Muscle of back (tissue), 13 donors: ENCODE results near the gene CCDC160. TPM values are rescaled to one million over a fixed set of nuclear protein-coding genes. Genes with fewer than 3 reads are reported as not detected.
"Not testable (repeated sequence)": the region's sequence is repeated elsewhere in the genome, so short reads cannot be mapped to it uniquely, and the experiment has no call there.

ENCODE experiments used
- DNase-seq, 3 donors: peaks; one replicate each; pipeline versions ENCODE4 v3.0.0 to v3.0.0-alpha.2; 2013
- long read RNA-seq, 9 donors: transcript quantifications; one replicate each; lab custom pipeline, GENCODE V29; 2026
- polyA plus RNA-seq, 10 donors: library from polyadenylated mRNA; unstranded; fragments of 120-200 nt; gene quantifications; one replicate each; pipeline ENCODE4 v1.2.1, GENCODE V29; 2013; ENCODE audit not compliant: insufficient read length in 10 of 10

Gene CCDC160
- polyA plus RNA-seq, result under 1 TPM in 9 of 10 donors, not detected in 1; 0.15 to 0.42 (median 0.26) TPM
- long read RNA-seq, donor 1, partial matches to known transcripts, result 0 of 1 reads
- long read RNA-seq, donor 1, other reads (novel, unspliced or antisense), result 0 of 1 reads
- long read RNA-seq, donor 2, result 0 reads
- long read RNA-seq, donor 3, result 0 reads
- long read RNA-seq, donor 4, result 0 reads
- long read RNA-seq, donor 5, result 0 reads
- long read RNA-seq, donor 6, result 0 reads
- long read RNA-seq, donor 7, result 0 reads
- long read RNA-seq, donor 8, result 0 reads
- long read RNA-seq, donor 9, result 0 reads

- peak; percentile 7 to 62 (median 44) for DNase-seq
Measured at GRCh38 chrX:134236626-134237614, at the start of gene CCDC160. CCDC160 (plus strand) TSS chrX:134237182; CDS start chrX:134244801, 7,619 bp downstream.

GRCh38 chrX:134191281-134191680 lies 45.7 kb upstream of the CCDC160 start:
- DNase-seq, result peak in 1 of 3 donors; percentile 24

GRCh38 chrX:134194915-134195314 lies 42.1 kb upstream of the CCDC160 start:
- no peak for DNase-seq

DNA sequence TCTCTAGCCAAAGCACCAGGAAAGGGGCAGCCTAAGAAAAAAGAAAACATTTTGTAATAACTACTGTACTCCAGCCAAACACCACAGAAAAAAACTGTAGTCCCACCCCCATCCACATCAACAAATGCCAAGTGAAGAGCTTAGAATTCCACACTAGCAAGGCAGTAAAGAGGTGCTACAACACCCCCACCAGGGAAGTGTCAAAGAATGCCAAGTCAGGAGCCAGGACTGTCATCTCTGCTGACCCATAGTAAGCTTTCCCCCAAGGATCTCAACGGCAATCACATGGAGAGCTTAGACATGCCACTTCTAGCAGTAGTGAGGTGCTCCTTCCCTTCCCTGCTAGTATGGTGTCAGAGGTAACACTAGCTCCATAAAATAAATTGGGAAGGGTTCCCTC lies 34.4 kb upstream of the CCDC160 start:
- DNase-seq, result no peak

- no peak for DNase-seq
Measured at GRCh38 chrX:134206221-134206620, 30.8 kb upstream of the CCDC160 start.

GRCh38 chrX:134210465-134210864 lies 26.5 kb upstream of the CCDC160 start:
- no peak for DNase-seq

GRCh38 chrX:134235236-134235635 lies 1.7 kb upstream of the CCDC160 start:
- no peak for DNase-seq

DNA sequence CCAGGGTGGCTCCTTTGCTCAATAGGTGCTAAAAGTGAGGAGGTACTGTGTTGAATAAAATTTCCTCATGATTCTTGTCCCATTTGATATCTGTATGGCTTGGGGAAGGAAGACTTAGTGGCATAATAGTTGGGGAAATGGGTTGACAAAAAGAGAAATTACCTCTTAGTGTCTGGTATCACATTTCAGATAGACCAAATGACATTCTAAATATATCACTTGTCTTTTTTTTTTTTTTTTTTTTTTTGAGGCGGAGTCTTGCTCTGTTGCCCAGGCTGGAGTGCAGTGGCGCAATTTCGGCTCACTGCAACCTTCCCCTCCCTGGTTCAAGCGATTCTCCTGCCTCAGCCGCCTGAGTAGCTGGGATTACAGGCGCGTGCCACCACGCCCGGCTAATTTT lies 1.2 kb downstream of the CCDC160 start:
- DNase-seq, result not testable (repeated sequence)

DNA sequence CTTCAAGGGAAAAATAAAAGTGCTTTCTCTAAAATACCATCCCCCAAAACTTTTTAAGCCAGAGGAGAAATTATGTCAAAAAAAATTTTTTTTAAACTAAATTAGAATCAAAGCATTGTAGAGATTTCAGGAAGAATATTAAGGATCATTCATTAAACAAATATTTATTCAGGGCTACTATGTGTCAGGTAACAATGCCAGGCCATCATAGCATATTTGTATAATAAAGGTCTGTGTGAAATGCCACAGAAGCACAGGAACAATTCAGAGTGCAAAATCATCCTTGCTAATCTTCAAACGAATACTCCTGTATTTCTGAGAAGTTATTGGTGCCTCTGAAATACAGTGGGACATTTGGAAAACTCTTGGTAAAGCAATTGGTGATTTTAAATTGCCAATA lies 2.0 kb downstream of the CCDC160 start:
- no peak for DNase-seq

GRCh38 chrX:134240209-134240608 lies 3.2 kb downstream of the CCDC160 start:
- DNase-seq, result no peak

GRCh38 chrX:134241960-134242619 lies 5.1 kb downstream of the CCDC160 start:
- no peak for DNase-seq

DNA sequence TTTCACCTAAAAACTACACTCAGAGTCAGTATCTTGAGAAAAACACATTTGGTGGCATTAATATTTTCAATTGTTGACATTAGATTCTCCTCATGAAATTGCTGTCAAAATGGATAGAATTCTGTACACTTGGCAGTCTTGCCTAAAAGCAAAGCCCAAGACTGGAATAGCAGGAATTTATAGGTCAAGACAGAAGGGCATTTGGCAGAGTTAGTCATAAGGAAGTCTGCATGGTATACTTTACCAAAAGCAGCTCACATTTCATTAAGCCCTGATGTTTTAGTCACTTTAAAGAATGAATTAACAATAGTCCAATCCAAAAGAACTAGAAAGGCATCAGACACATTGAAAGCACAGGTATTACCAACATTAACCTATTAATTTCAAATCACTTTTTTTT lies 7.1 kb downstream of the CCDC160 start:
- no peak for DNase-seq

GRCh38 chrX:134246282-134246681 lies 9.3 kb downstream of the CCDC160 start:
- DNase-seq, result peak in 1 of 3 donors; percentile 14

GRCh38 chrX:134247492-134247891 lies 10.5 kb downstream of the CCDC160 start:
- no peak for DNase-seq

- no peak for DNase-seq
Measured at GRCh38 chrX:134249241-134249640, 12.3 kb downstream of the CCDC160 start.

DNA sequence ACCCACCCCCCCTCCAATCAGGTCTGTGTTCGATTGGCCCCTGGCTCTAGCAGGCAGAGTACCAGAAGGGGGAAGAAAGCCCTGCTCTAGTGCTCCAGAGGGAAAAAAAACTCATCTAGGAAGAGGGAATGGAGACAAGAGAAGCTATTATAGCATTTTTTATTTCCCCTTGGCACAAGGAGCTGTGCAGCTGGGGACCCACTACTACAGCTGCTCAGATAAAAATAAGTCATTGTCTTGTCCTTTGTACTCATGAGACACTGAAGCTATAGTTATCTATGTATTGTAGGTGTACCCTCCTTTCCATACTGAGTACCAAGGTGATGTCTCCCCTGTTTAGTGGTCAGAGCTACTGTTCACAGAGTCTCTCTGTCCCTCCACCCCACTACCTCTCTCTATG lies 14.3 kb downstream of the CCDC160 start:
- DNase-seq, result no peak

- no peak for DNase-seq
Measured at GRCh38 chrX:134254511-134254910, 17.5 kb downstream of the CCDC160 start.

GRCh38 chrX:134255555-134255954 lies 18.6 kb downstream of the CCDC160 start:
- DNase-seq, result no peak

GRCh38 chrX:134256684-134257083 lies 19.7 kb downstream of the CCDC160 start:
- no peak for DNase-seq

- DNase-seq, result no peak
Measured at GRCh38 chrX:134258202-134258601, 21.2 kb downstream of the CCDC160 start.

DNA sequence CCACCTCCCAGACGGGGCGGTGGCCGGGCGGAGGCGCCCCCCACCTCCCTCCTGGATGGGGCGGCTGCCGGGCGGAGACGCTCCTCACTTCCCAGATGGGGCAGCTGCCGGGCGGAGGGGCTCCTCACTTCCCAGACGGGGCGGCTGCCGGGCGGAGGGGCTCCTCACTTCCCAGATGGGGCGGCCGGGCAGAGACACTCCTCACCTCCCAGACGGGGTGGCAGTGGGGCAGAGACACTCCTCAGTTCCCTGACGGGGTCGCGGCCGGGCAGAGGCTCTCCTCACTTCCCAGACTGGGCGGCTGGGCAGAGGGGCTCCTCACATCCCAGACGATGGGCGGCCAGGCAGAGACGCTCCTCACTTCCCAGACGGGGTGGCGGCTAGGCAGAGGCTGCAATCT lies 49.0 kb downstream of the CCDC160 start:
- not testable (repeated sequence) for DNase-seq

DNA sequence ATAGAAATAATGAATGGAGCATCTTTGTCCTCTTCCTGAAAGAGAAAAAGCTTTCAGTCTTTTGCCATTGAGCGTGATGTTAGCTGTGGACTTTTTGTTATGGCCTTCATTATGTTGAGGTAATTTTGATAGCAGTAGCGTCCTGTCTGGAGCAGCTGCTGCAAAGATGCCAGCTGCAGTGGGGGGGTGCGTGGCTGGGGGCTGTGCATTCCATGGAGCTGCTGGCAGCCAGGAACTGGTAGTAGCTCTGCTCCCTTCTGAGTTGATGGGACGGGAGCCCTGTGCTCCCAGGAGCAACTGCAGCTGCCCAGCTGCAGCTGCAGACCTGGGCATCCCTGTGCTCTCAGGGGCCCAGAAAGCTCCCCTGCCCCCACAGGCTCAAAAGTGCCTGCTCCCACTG lies 50.4 kb downstream of the CCDC160 start:
- peak; percentile 0 to 22 (median 2) for DNase-seq
